ENCODE results near the gene FRMD6.
A peak's percentile ranks its signal among the peaks of the same experiment; 100 is the strongest.

The FRMD6 gene

GRCh38 chr14:51651388-51652167 is at the start of gene FRMD6:
FRMD6 (plus strand) TSS chr14:51651910; CDS start chr14:51689837, 37,927 bp downstream.
- peak; percentile 62 to 73 (median 67) for DNase-seq (ENCODE audit: low read depth in 2 of 3, low spot score in 2 of 3)

- no peak for DNase-seq (ENCODE audit: low read depth in 2 of 3, low spot score in 2 of 3)
Observed at GRCh38 chr14:51602310-51602709, 49.4 kb upstream of the FRMD6 start.

- no peak for DNase-seq (ENCODE audit: low read depth in 2 of 3, low spot score in 2 of 3)
Observed at GRCh38 chr14:51603495-51603894, 48.2 kb upstream of the FRMD6 start.

- DNase-seq (ENCODE audit: low read depth in 2 of 3, low spot score in 2 of 3): no peak
Observed at GRCh38 chr14:51604073-51604472, 47.6 kb upstream of the FRMD6 start.

- DNase-seq (ENCODE audit: low read depth in 2 of 3, low spot score in 2 of 3): no peak
Observed at GRCh38 chr14:51605575-51605974, 46.1 kb upstream of the FRMD6 start.

- DNase-seq (ENCODE audit: low read depth in 2 of 3, low spot score in 2 of 3): no peak
Observed at GRCh38 chr14:51607711-51608110, 44.0 kb upstream of the FRMD6 start.

GRCh38 chr14:51609251-51609954 is 42.3 kb upstream of the FRMD6 start:
- no peak for DNase-seq (ENCODE audit: low read depth in 2 of 3, low spot score in 2 of 3)

GRCh38 chr14:51609955-51610283 is 41.8 kb upstream of the FRMD6 start:
- no peak for DNase-seq (ENCODE audit: low read depth in 2 of 3, low spot score in 2 of 3)

GRCh38 chr14:51610771-51611170 is 40.9 kb upstream of the FRMD6 start:
- DNase-seq (ENCODE audit: low read depth in 2 of 3, low spot score in 2 of 3): no peak

- no peak for DNase-seq (ENCODE audit: low read depth in 2 of 3, low spot score in 2 of 3)
Observed at GRCh38 chr14:51612449-51612848, 39.3 kb upstream of the FRMD6 start.

- DNase-seq (ENCODE audit: low read depth in 2 of 3, low spot score in 2 of 3): no peak
Observed at GRCh38 chr14:51613416-51613815, 38.3 kb upstream of the FRMD6 start.

- no peak for DNase-seq (ENCODE audit: low read depth in 2 of 3, low spot score in 2 of 3)
Observed at GRCh38 chr14:51614707-51615106, 37.0 kb upstream of the FRMD6 start.

GRCh38 chr14:51616256-51616655 is 35.5 kb upstream of the FRMD6 start:
- no peak for DNase-seq (ENCODE audit: low read depth in 2 of 3, low spot score in 2 of 3)

GRCh38 chr14:51616724-51617409 is 34.8 kb upstream of the FRMD6 start:
- DNase-seq (ENCODE audit: low read depth in 2 of 3, low spot score in 2 of 3): no peak

- DNase-seq (ENCODE audit: low read depth in 2 of 3, low spot score in 2 of 3): no peak
Observed at GRCh38 chr14:51619561-51619960, 32.1 kb upstream of the FRMD6 start.

- no peak for DNase-seq (ENCODE audit: low read depth in 2 of 3, low spot score in 2 of 3)
Observed at GRCh38 chr14:51620056-51620455, 31.7 kb upstream of the FRMD6 start.

GRCh38 chr14:51621654-51622053 is 30.1 kb upstream of the FRMD6 start:
- no peak for DNase-seq (ENCODE audit: low read depth in 2 of 3, low spot score in 2 of 3)

GRCh38 chr14:51622376-51622775 is 29.3 kb upstream of the FRMD6 start:
- no peak for DNase-seq (ENCODE audit: low read depth in 2 of 3, low spot score in 2 of 3)

- no peak for DNase-seq (ENCODE audit: low read depth in 2 of 3, low spot score in 2 of 3)
Observed at GRCh38 chr14:51624955-51625569, 26.6 kb upstream of the FRMD6 start.

- DNase-seq (ENCODE audit: low read depth in 2 of 3, low spot score in 2 of 3): no peak
Observed at GRCh38 chr14:51626185-51626584, 25.5 kb upstream of the FRMD6 start.

- no peak for DNase-seq (ENCODE audit: low read depth in 2 of 3, low spot score in 2 of 3)
Observed at GRCh38 chr14:51626788-51627187, 24.9 kb upstream of the FRMD6 start.

- no peak for DNase-seq (ENCODE audit: low read depth in 2 of 3, low spot score in 2 of 3)
Observed at GRCh38 chr14:51627313-51627712, 24.4 kb upstream of the FRMD6 start.

Measured in activated CD8-positive, alpha-beta memory T cell treated with anti-CD3 and anti-CD28 coated beads for 48 hours (primary cell).